Muscle of leg (tissue), 11 donors: Measurements from ENCODE around the gene DCPS. TPM values are rescaled to one million over a fixed set of nuclear protein-coding genes. Genes with fewer than 3 reads are reported as not detected.
A peak's percentile ranks its signal among the peaks of the same experiment; 100 is the strongest.

Source experiments
- DNase-seq: peaks from one replicate; pipeline ENCODE4 v3.0.0; 2013
- H3K27ac ChIP-seq: one replicate; pipeline ENCODE4 v1.5.1; 2013; ENCODE audit warnings: mild to moderate bottlenecking, low read length, control low read depth
- H3K27me3 ChIP-seq: one replicate; pipeline ENCODE4 v1.6.1; 2013; ENCODE audit warnings: low read length; ENCODE audit not compliant: control insufficient read depth, insufficient read depth
- H3K36me3 ChIP-seq: one replicate; pipeline ENCODE4 v1.6.1; 2013; ENCODE audit warnings: low read length; ENCODE audit not compliant: control insufficient read depth, insufficient read depth
- H3K4me1 ChIP-seq: one replicate; pipeline ENCODE4 v1.6.1; 2013; ENCODE audit warnings: low read length; ENCODE audit not compliant: control insufficient read depth, insufficient read depth
- H3K4me3 ChIP-seq: one replicate; pipeline ENCODE4 v1.5.1; 2013; ENCODE audit warnings: low read length, control low read depth
- H3K9me3 ChIP-seq: replicated peaks from 2 replicates; pipeline ENCODE4 v1.6.1; 2013; ENCODE audit warnings: low read depth, low read length; ENCODE audit not compliant: control insufficient read depth
- WGBS: methylation state at CpG from one replicate; pipeline ENCODE4 v1.1.5; 2013; ENCODE audit warnings: missing lambda C conversion rate; ENCODE audit not compliant: insufficient coverage; 5-methylcytosine and 5-hydroxymethylcytosine counted together
- polyA plus RNA-seq, 8 donors: library from polyadenylated mRNA; unstranded; fragments of 120-200 nt; gene quantifications; one replicate each; pipeline versions ENCODE4 v1.2.1 to v1.2.3, GENCODE V29; 2013; ENCODE audit warnings: inconsistent platforms in 1 of 8, low replicate concordance in 1 of 8; ENCODE audit not compliant: insufficient read length in 8 of 8, insufficient read depth in 1 of 8
- total RNA-seq: library from RNA; stranded (reverse); fragments of 120-200 nt; gene quantifications from one replicate; pipeline ENCODE4 v1.2.4, GENCODE V29; 2013

Gene DCPS
- total and polyA plus RNA-seq, 9 donors: 12.5 to 22.5 (median 18.8) TPM

GRCh38 chr11:126282736-126283591 lies 20.9 kb upstream of the DCPS start, which contains the start of gene TIRAP:
TIRAP (plus strand) TSS chr11:126283093; CDS start chr11:126290895, 7,802 bp downstream.
- H3K4me1 ChIP-seq: peaks cover 18% of the 10 kb centered on the region
- under 1% methylated on average over 76 of the region's 82 CpGs for WGBS
- DNase-seq: peak; percentile 77
- H3K9me3 ChIP-seq: no peaks in the 10 kb centered on the region
- peaks cover under 1% of the 10 kb centered on the region for H3K36me3 ChIP-seq
- peak within 1 kb of the TSS; percentile 91 for H3K27ac ChIP-seq
- peak within 1 kb of the TSS; percentile 78 for H3K4me3 ChIP-seq
- H3K27me3 ChIP-seq: no peaks in the 10 kb centered on the region

- peaks cover 18% of the 10 kb centered on the region for H3K4me1 ChIP-seq
- no peak overlapping the region for H3K4me3 ChIP-seq
- no CpG with 5 or more reads among the region's 6 CpGs for WGBS
- peaks cover 9% of the 10 kb centered on the region for H3K36me3 ChIP-seq
- H3K27ac ChIP-seq: no peak overlapping the region
- H3K9me3 ChIP-seq: no peaks in the 10 kb centered on the region
- H3K27me3 ChIP-seq: no peaks in the 10 kb centered on the region
- DNase-seq: peak; percentile 60
These were observed 19.0 kb upstream of the DCPS start for GRCh38 chr11:126284829-126285228.

- H3K4me1 ChIP-seq: peaks cover 5% of the 10 kb centered on the region
- H3K9me3 ChIP-seq: no peaks in the 10 kb centered on the region
- no peak overlapping the region for H3K27ac ChIP-seq
- H3K4me3 ChIP-seq: no peak overlapping the region
- H3K36me3 ChIP-seq: peaks cover 40% of the 10 kb centered on the region
- DNase-seq: no peak
- H3K27me3 ChIP-seq: no peaks in the 10 kb centered on the region
- WGBS: 77% methylated on average over 2 of the region's 6 CpGs
These were observed 15.6 kb upstream of the DCPS start for GRCh38 chr11:126288237-126288636.

DNA sequence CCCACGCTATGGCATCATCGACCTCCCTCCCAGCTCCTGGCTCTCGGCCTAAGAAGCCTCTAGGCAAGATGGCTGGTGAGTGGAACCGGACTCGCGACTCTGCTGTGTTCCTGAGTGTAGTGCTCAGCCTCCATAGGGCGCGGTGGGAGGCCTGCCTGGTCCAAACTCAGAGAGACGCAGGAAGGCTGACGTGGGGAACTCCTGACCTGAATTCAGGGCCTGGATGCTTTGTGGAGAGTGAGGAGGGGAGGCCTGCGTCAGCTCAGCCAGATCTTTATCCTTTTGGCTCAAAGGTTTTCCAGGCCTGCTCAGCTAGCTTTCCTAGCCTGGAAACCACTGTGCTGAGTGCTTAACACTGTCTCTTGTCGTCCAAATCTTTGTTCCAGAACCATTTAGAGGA lies 13.0 kb upstream of the DCPS start:
- WGBS: 72% methylated on average over 9 of the region's 12 CpGs
- Histone ChIP-seq H3K36me3 (peaks cover 51% of the 10 kb centered on the region), H3K27ac (no peak overlapping the region), H3K27me3 (no peaks in the 10 kb centered on the region), H3K4me1 (no peaks in the 10 kb centered on the region), H3K9me3 (no peaks in the 10 kb centered on the region), H3K4me3 (no peak overlapping the region)
- DNase-seq: peak; percentile 59

DNA sequence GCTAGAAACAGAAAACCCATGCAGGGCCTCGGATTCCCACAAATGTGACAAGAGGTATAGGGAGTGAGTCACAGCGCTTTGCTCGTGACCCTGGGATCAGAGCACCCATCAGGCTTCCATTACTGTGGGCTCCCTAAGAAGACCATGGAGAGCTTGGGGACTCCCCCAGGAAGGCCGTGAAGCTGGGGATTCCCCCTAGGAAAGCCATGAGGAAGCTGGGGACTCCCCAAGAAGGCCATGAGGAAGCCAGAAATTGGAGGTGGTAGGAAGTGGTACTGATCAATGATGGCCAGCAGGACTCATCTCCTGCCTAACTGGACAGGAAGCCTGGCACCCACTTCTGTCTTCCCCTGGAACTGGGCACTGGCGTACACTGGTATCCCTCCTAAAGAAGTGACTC lies 10.1 kb upstream of the DCPS start:
- no peak for DNase-seq
- 77% methylated on average over 5 of the region's 5 CpGs for WGBS
- no peak overlapping the region for H3K4me3 ChIP-seq
- no peaks in the 10 kb centered on the region for H3K9me3 ChIP-seq
- H3K27ac ChIP-seq: no peak overlapping the region
- H3K36me3 ChIP-seq: peaks cover 54% of the 10 kb centered on the region
- H3K4me1 ChIP-seq: no peaks in the 10 kb centered on the region
- H3K27me3 ChIP-seq: no peaks in the 10 kb centered on the region

- H3K9me3 ChIP-seq: no peaks in the 10 kb centered on the region
- H3K27ac ChIP-seq: no peak overlapping the region
- no peak overlapping the region for H3K4me3 ChIP-seq
- no peaks in the 10 kb centered on the region for H3K27me3 ChIP-seq
- DNase-seq: no peak
- H3K4me1 ChIP-seq: no peaks in the 10 kb centered on the region
- peaks cover 40% of the 10 kb centered on the region for H3K36me3 ChIP-seq
- 67% methylated on average over 2 of the region's 2 CpGs for WGBS
These were observed 6.9 kb upstream of the DCPS start for GRCh38 chr11:126297004-126297403.

DNA sequence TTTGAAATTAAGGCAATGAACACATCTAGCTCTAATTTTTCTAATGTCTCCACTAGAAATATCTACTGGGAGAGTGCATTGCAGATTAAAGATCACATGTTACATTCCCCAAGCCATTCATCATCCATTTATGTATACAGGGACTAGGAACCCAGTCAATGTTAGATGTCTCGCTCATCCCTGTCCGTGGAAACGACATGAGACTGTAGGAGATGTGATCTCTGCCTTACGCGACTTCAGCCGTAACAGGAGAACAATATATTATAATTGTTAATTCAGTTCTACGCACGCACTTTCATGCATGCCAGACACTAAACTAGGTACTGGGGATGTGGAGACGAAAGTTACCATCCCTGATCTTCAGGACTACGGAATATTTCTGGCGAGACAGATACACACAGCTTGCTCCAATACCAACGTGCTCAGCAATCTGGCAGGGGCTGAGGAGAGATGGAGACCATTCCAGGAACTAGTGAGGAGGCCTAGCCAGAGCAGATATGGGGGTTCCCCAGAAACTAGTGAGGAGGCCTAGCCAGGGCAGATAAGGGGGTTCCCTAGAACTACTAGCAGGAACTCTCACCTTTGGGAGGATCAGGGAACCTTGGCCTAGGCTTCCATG lies 706 bp downstream of the DCPS start:
- peak overlapping the region; percentile 92 for H3K27ac ChIP-seq
- no peaks in the 10 kb centered on the region for H3K27me3 ChIP-seq
- peak overlapping the region; percentile 76 for H3K4me3 ChIP-seq
- no peaks in the 10 kb centered on the region for H3K9me3 ChIP-seq
- peaks cover 24% of the 10 kb centered on the region for H3K4me1 ChIP-seq
- WGBS: no CpG with 5 or more reads among the region's 12 CpGs
- H3K36me3 ChIP-seq: peaks cover 16% of the 10 kb centered on the region
- DNase-seq: no peak

GRCh38 chr11:126305699-126306098 lies 1.8 kb downstream of the DCPS start:
- peaks cover 21% of the 10 kb centered on the region for H3K36me3 ChIP-seq
- no peak for DNase-seq
- WGBS: 60% methylated on average over 1 of the region's 4 CpGs
- no peaks in the 10 kb centered on the region for H3K9me3 ChIP-seq
- peaks cover 30% of the 10 kb centered on the region for H3K4me1 ChIP-seq
- no peak overlapping the region for H3K27ac ChIP-seq
- no peak overlapping the region for H3K4me3 ChIP-seq
- no peaks in the 10 kb centered on the region for H3K27me3 ChIP-seq

- WGBS: no CpG with 5 or more reads among the region's 5 CpGs
- peak overlapping the region; percentile 76 for H3K27ac ChIP-seq
- H3K9me3 ChIP-seq: no peaks in the 10 kb centered on the region
- H3K27me3 ChIP-seq: no peaks in the 10 kb centered on the region
- H3K36me3 ChIP-seq: peaks cover 17% of the 10 kb centered on the region
- peak; percentile 75 for DNase-seq
- peaks cover 36% of the 10 kb centered on the region for H3K4me1 ChIP-seq
- H3K4me3 ChIP-seq: no peak overlapping the region
These were observed 3.8 kb downstream of the DCPS start for GRCh38 chr11:126307706-126308105.

GRCh38 chr11:126308271-126308671 lies 4.4 kb downstream of the DCPS start:
- Histone ChIP-seq H3K9me3 (no peaks in the 10 kb centered on the region), H3K27me3 (no peaks in the 10 kb centered on the region), H3K27ac (peak overlapping the region; percentile 76), H3K4me3 (no peak overlapping the region), H3K36me3 (peaks cover 21% of the 10 kb centered on the region), H3K4me1 (peaks cover 37% of the 10 kb centered on the region)
- DNase-seq: peak; percentile 80
- WGBS: 21% methylated on average over 3 of the region's 4 CpGs
